HG02884 (cell line): Measurements from ENCODE around the gene PSMB7.
"Not testable (repeated sequence)": the region's sequence is repeated elsewhere in the genome, so short reads cannot be mapped to it uniquely, and the experiment has no call there.

Source experiments
- ATAC-seq: cut with Tn5 transposase; IDR thresholded peaks from one replicate; pipeline ENCODE4 v1.9.1; 2021; ENCODE audit warnings: mild to moderate bottlenecking, moderate library complexity; ENCODE audit not compliant: unreplicated experiment

PSMB7 gene

GRCh38 chr9:124443625-124444024, 28.4 kb upstream of the PSMB7 start:
- no peak for ATAC-seq

- ATAC-seq = no peak
Observed at GRCh38 chr9:124442826-124443225, 27.6 kb upstream of the PSMB7 start.

GRCh38 chr9:124442379-124442778, 27.1 kb upstream of the PSMB7 start:
- ATAC-seq = no peak

GRCh38 chr9:124441291-124441690, 26.0 kb upstream of the PSMB7 start:
- no peak for ATAC-seq

GRCh38 chr9:124440786-124441185, 25.5 kb upstream of the PSMB7 start:
- ATAC-seq = no peak

- no peak for ATAC-seq
Observed at GRCh38 chr9:124439686-124440243, 24.5 kb upstream of the PSMB7 start.

GRCh38 chr9:124439086-124439485, 23.8 kb upstream of the PSMB7 start:
- no peak for ATAC-seq

GRCh38 chr9:124438091-124438490, 22.8 kb upstream of the PSMB7 start:
- ATAC-seq = no peak

GRCh38 chr9:124437086-124437485, 21.8 kb upstream of the PSMB7 start:
- ATAC-seq = no peak

GRCh38 chr9:124436320-124436719, 21.1 kb upstream of the PSMB7 start:
- ATAC-seq = no peak

GRCh38 chr9:124429530-124429867, 14.3 kb upstream of the PSMB7 start:
- no peak for ATAC-seq

GRCh38 chr9:124428751-124429529, 13.7 kb upstream of the PSMB7 start:
- ATAC-seq = no peak

- no peak for ATAC-seq
Observed at GRCh38 chr9:124427281-124427680, 12.0 kb upstream of the PSMB7 start.

- ATAC-seq = no peak
Observed at GRCh38 chr9:124426361-124426760, 11.1 kb upstream of the PSMB7 start.

- not testable (repeated sequence) for ATAC-seq
Observed at GRCh38 chr9:124425733-124426132, 10.5 kb upstream of the PSMB7 start.

GRCh38 chr9:124423591-124423990, 8.3 kb upstream of the PSMB7 start:
- ATAC-seq = no peak

GRCh38 chr9:124423155-124423554, 7.9 kb upstream of the PSMB7 start:
- no peak for ATAC-seq

- no peak for ATAC-seq
Observed at GRCh38 chr9:124420991-124421543, 5.8 kb upstream of the PSMB7 start.

- ATAC-seq = no peak
Observed at GRCh38 chr9:124419832-124420489, 4.7 kb upstream of the PSMB7 start.

GRCh38 chr9:124415852-124416484, 726 bp upstream of the PSMB7 start:
- peak; percentile 5 for ATAC-seq

- ATAC-seq = no peak
Observed at GRCh38 chr9:124414612-124415011, 630 bp downstream of the PSMB7 start.

- ATAC-seq = no peak
Observed at GRCh38 chr9:124412228-124412575, 3.0 kb downstream of the PSMB7 start.
